ENCODE results near the gene CPXM2.
A peak's percentile ranks its signal among the peaks of the same experiment; 100 is the strongest.

CPXM2 gene

GRCh38 chr10:123904834-123905409 lies 13.3 kb upstream of the CPXM2 start:
- Histone ChIP-seq H3K27me3 (ENCODE audit: control insufficient read depth, insufficient read depth, low read length) (peaks cover 19% of the 10 kb centered on the region), H3K4me3 (ENCODE audit: low read depth, low read length) (no peak overlapping the region)

DNA sequence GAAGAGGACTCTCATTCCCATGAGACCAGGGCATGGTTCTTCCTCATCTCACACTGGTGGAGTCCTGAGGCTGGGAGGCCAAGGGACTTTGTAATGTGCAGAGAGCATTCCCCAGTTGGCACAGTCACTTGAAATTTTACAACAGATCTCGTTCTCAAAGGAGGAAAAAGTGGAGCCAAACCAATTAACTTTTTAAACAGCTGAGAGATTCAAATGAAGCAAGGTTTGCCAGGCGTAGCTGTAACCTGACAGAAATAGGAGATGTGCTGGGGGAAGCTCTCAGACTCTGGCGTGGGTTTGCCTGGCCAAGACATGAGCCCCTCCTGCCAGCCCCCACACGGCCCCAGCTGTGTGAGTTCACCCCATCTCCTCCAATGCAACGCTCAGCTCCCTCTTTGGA lies 12.0 kb upstream of the CPXM2 start:
- Histone ChIP-seq H3K4me1 (ENCODE audit: control insufficient read depth, insufficient read depth, low read length) (peaks cover 21% of the 10 kb centered on the region), H3K27me3 (ENCODE audit: control insufficient read depth, insufficient read depth, low read length) (peaks cover 9% of the 10 kb centered on the region; the same call in 1 of the 2 replicates), H3K4me3 (ENCODE audit: low read depth, low read length) (no peak overlapping the region), H3K36me3 (ENCODE audit: control insufficient read depth, insufficient read depth, low read length) (no peaks in the 10 kb centered on the region), H3K9ac (ENCODE audit: low read length) (no peak overlapping the region), H3K9me3 (ENCODE audit: control insufficient read depth, insufficient read depth, low read depth, low read length) (peaks cover 10% of the 10 kb centered on the region), H3K27ac (ENCODE audit: low read depth, low read length) (no peak overlapping the region)

More at GRCh38 chr10:123904834-123905409, 13.3 kb upstream of the CPXM2 start:
- H3K27ac ChIP-seq (ENCODE audit: low read depth, low read length), result no peak overlapping the region
- H3K9ac ChIP-seq (ENCODE audit: low read length), result no peak overlapping the region
- peaks cover 21% of the 10 kb centered on the region for H3K4me1 ChIP-seq (ENCODE audit: control insufficient read depth, insufficient read depth, low read length)
- H3K36me3 ChIP-seq (ENCODE audit: control insufficient read depth, insufficient read depth, low read length), result no peaks in the 10 kb centered on the region
- peaks cover 6% of the 10 kb centered on the region for H3K9me3 ChIP-seq (ENCODE audit: control insufficient read depth, insufficient read depth, low read depth, low read length)

- Histone ChIP-seq H3K27ac (ENCODE audit: low read depth, low read length) (no peak overlapping the region), H3K9me3 (ENCODE audit: control insufficient read depth, insufficient read depth, low read depth, low read length) (peaks cover 10% of the 10 kb centered on the region), H3K27me3 (ENCODE audit: control insufficient read depth, insufficient read depth, low read length) (no peaks in the 10 kb centered on the region)
Observed at GRCh38 chr10:123901621-123902020, 10.0 kb upstream of the CPXM2 start.

DNA sequence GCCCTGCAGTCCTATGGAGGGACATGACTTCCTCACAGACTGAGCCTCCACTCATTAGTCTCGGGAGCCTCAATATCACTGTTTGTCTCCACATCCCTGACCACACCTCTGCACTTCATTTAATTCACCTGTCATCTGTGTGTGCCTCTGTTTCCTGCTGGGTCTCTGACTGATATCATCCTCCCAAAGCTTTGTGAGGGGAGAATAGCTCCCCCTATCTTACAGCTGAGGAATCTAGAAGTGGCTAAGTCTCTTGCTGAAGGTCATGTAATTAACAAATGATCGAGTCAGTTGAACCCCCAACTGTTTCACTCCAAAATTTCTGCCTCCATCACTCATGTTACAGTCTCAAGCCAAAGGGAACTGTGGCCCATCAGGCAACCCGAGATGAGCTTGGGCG lies 5.5 kb upstream of the CPXM2 start:
- Histone ChIP-seq H3K9me3 (ENCODE audit: control insufficient read depth, insufficient read depth, low read depth, low read length) (peaks cover 10% of the 10 kb centered on the region), H3K4me1 (ENCODE audit: control insufficient read depth, insufficient read depth, low read length) (peaks cover 4% of the 10 kb centered on the region), H3K36me3 (ENCODE audit: control insufficient read depth, insufficient read depth, low read length) (no peaks in the 10 kb centered on the region), H3K27ac (ENCODE audit: low read depth, low read length) (no peak overlapping the region), H3K4me3 (ENCODE audit: low read depth, low read length) (no peak overlapping the region), H3K9ac (ENCODE audit: low read length) (no peak overlapping the region), H3K27me3 (ENCODE audit: control insufficient read depth, insufficient read depth, low read length) (peaks cover 20% of the 10 kb centered on the region)

More at GRCh38 chr10:123901621-123902020, 10.0 kb upstream of the CPXM2 start:
- Histone ChIP-seq H3K4me3 (ENCODE audit: low read depth, low read length) (no peak overlapping the region), H3K9ac (ENCODE audit: low read length) (no peak overlapping the region), H3K4me1 (ENCODE audit: control insufficient read depth, insufficient read depth, low read length) (peaks cover 15% of the 10 kb centered on the region), H3K36me3 (ENCODE audit: control insufficient read depth, insufficient read depth, low read length) (no peaks in the 10 kb centered on the region)

- peaks cover 10% of the 10 kb centered on the region for H3K9me3 ChIP-seq (ENCODE audit: control insufficient read depth, insufficient read depth, low read depth, low read length)
- no peak overlapping the region for H3K27ac ChIP-seq (ENCODE audit: low read depth, low read length)
- no peak overlapping the region for H3K9ac ChIP-seq (ENCODE audit: low read length)
- H3K4me1 ChIP-seq (ENCODE audit: control insufficient read depth, insufficient read depth, low read length), result peaks cover 8% of the 10 kb centered on the region
- H3K36me3 ChIP-seq (ENCODE audit: control insufficient read depth, insufficient read depth, low read length), result no peaks in the 10 kb centered on the region
- H3K4me3 ChIP-seq (ENCODE audit: low read depth, low read length), result no peak overlapping the region
- H3K27me3 ChIP-seq (ENCODE audit: control insufficient read depth, insufficient read depth, low read length), result peaks cover 26% of the 10 kb centered on the region
Observed at GRCh38 chr10:123896246-123896927, 4.8 kb upstream of the CPXM2 start.

DNA sequence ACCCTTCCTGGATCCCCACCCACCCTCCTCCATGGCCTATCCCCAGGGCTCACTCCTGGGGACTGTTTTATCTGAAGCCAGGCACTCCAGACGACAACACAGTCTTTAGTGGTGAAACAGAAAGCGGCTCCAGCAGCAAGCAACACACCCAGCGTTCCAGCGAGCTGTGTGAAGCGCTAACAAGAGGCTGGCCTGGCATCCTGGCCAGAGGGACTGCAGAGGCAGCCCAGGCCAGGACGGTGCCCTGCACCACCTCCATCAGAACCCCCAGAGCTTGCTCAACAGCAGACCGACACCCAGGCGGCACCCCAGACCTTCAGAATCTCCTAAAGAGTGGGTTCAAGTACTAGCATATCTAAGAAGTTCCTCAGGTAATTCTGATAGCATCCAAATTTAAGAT lies 2.0 kb upstream of the CPXM2 start:
- Histone ChIP-seq H3K27me3 (ENCODE audit: control insufficient read depth, insufficient read depth, low read length) (peaks cover 52% of the 10 kb centered on the region), H3K27ac (ENCODE audit: low read depth, low read length) (no peak overlapping the region), H3K4me1 (ENCODE audit: control insufficient read depth, insufficient read depth, low read length) (peaks cover 10% of the 10 kb centered on the region), H3K36me3 (ENCODE audit: control insufficient read depth, insufficient read depth, low read length) (no peaks in the 10 kb centered on the region), H3K9me3 (ENCODE audit: control insufficient read depth, insufficient read depth, low read depth, low read length) (no peaks in the 10 kb centered on the region), H3K4me3 (ENCODE audit: low read depth, low read length) (no peak overlapping the region), H3K9ac (ENCODE audit: low read length) (no peak overlapping the region)

DNA sequence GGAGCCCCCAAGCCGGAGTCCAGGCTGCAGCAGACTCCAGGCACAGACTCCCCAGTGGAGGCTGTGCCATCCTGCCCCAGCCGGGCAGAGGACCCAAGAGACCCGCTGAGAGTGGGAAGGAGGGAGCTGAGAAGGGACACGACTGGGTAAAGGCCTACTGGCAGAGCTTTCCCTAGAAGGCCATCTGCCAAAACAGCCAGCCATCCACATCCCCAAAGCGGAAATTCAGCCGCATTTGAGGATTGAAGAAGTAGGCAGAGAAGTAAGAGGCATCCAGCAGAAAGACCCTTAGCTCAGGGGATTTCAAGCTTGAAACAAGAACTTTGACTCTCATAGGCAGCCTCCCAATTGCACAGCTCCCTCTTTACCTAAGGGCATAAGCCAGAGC lies 857 bp downstream of the CPXM2 start:
- H3K27ac ChIP-seq (ENCODE audit: low read depth, low read length), result no peak overlapping the region
- H3K9ac ChIP-seq (ENCODE audit: low read length), result no peak overlapping the region
- H3K36me3 ChIP-seq (ENCODE audit: control insufficient read depth, insufficient read depth, low read length), result no peaks in the 10 kb centered on the region
- H3K9me3 ChIP-seq (ENCODE audit: control insufficient read depth, insufficient read depth, low read depth, low read length), result no peaks in the 10 kb centered on the region
- H3K27me3 ChIP-seq (ENCODE audit: control insufficient read depth, insufficient read depth, low read length), result peaks cover 52% of the 10 kb centered on the region
- peaks cover 14% of the 10 kb centered on the region for H3K4me1 ChIP-seq (ENCODE audit: control insufficient read depth, insufficient read depth, low read length)
- H3K4me3 ChIP-seq (ENCODE audit: low read depth, low read length), result peak overlapping the region; percentile 63

GRCh38 chr10:123890226-123890625 lies 1.4 kb downstream of the CPXM2 start:
- Histone ChIP-seq H3K4me3 (ENCODE audit: low read depth, low read length) (0 out of 2 replicates have a peak overlapping the region, but pooled peaks have one; percentile 63), H3K36me3 (ENCODE audit: control insufficient read depth, insufficient read depth, low read length) (no peaks in the 10 kb centered on the region), H3K27me3 (ENCODE audit: control insufficient read depth, insufficient read depth, low read length) (peaks cover 52% of the 10 kb centered on the region), H3K9ac (ENCODE audit: low read length) (no peak overlapping the region), H3K27ac (ENCODE audit: low read depth, low read length) (no peak overlapping the region), H3K4me1 (ENCODE audit: control insufficient read depth, insufficient read depth, low read length) (peaks cover 16% of the 10 kb centered on the region), H3K9me3 (ENCODE audit: control insufficient read depth, insufficient read depth, low read depth, low read length) (no peaks in the 10 kb centered on the region)

DNA sequence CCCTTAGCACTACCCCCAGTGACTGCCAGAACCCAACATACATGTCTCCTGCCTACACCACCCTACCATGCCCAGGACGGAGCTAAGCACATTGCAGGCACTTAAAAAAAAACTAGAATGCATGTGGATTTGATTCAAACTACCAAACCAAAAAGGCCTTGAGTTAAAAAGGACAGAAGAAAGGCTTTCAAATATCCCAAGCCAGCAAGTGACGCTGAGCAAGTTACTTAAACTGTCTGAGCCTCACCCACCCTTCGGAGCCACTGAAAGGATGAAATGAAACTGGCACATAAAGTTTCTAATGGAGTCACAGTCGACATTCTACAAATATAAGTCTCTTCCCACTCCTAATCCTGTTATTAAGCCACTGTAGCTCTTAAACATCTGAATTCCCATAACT lies 1.8 kb downstream of the CPXM2 start:
- no peaks in the 10 kb centered on the region for H3K9me3 ChIP-seq (ENCODE audit: control insufficient read depth, insufficient read depth, low read depth, low read length)
- H3K27ac ChIP-seq (ENCODE audit: low read depth, low read length), result no peak overlapping the region
- no peaks in the 10 kb centered on the region for H3K36me3 ChIP-seq (ENCODE audit: control insufficient read depth, insufficient read depth, low read length)
- no peak overlapping the region for H3K9ac ChIP-seq (ENCODE audit: low read length)
- H3K4me1 ChIP-seq (ENCODE audit: control insufficient read depth, insufficient read depth, low read length), result peaks cover 16% of the 10 kb centered on the region
- H3K4me3 ChIP-seq (ENCODE audit: low read depth, low read length), result no peak overlapping the region
- H3K27me3 ChIP-seq (ENCODE audit: control insufficient read depth, insufficient read depth, low read length), result peaks cover 52% of the 10 kb centered on the region

- no peaks in the 10 kb centered on the region for H3K9me3 ChIP-seq (ENCODE audit: control insufficient read depth, insufficient read depth, low read depth, low read length)
- no peaks in the 10 kb centered on the region for H3K36me3 ChIP-seq (ENCODE audit: control insufficient read depth, insufficient read depth, low read length)
- H3K27me3 ChIP-seq (ENCODE audit: control insufficient read depth, insufficient read depth, low read length), result peaks cover 48% of the 10 kb centered on the region
Observed at GRCh38 chr10:123888751-123889150, 2.9 kb downstream of the CPXM2 start.

GRCh38 chr10:123888256-123888655 lies 3.4 kb downstream of the CPXM2 start:
- H3K9ac ChIP-seq (ENCODE audit: low read length), result no peak overlapping the region
- H3K36me3 ChIP-seq (ENCODE audit: control insufficient read depth, insufficient read depth, low read length), result no peaks in the 10 kb centered on the region
- no peaks in the 10 kb centered on the region for H3K9me3 ChIP-seq (ENCODE audit: control insufficient read depth, insufficient read depth, low read depth, low read length)
- H3K4me3 ChIP-seq (ENCODE audit: low read depth, low read length), result no peak overlapping the region
- H3K27me3 ChIP-seq (ENCODE audit: control insufficient read depth, insufficient read depth, low read length), result peaks cover 44% of the 10 kb centered on the region
- peaks cover 16% of the 10 kb centered on the region for H3K4me1 ChIP-seq (ENCODE audit: control insufficient read depth, insufficient read depth, low read length)
- H3K27ac ChIP-seq (ENCODE audit: low read depth, low read length), result no peak overlapping the region

More at GRCh38 chr10:123888751-123889150, 2.9 kb downstream of the CPXM2 start:
- H3K9ac ChIP-seq (ENCODE audit: low read length), result no peak overlapping the region
- no peak overlapping the region for H3K4me3 ChIP-seq (ENCODE audit: low read depth, low read length)
- H3K4me1 ChIP-seq (ENCODE audit: control insufficient read depth, insufficient read depth, low read length), result peaks cover 16% of the 10 kb centered on the region
- no peak overlapping the region for H3K27ac ChIP-seq (ENCODE audit: low read depth, low read length)

Data from HUES6 (cell line).